Measurements from ENCODE around the gene PHKA2.

- TF ChIP-seq CTCF (IDR thresholded peaks at IDR 0.05) (no peak), POLR2AphosphoS5 (IDR thresholded peaks at IDR 0.05) (no peak), POLR2A (IDR thresholded peaks at IDR 0.05) (no peak), EP300 (IDR thresholded peaks at IDR 0.05) (no peak)
Observed at GRCh38 chrX:18933617-18934016, 50.3 kb downstream of the PHKA2 start.
